Occipital lobe (tissue), 1 donor: ENCODE results near the gene CLDN14. TPM values are rescaled to one million over a fixed set of nuclear protein-coding genes. Genes with fewer than 3 reads are reported as not detected.

Source experiments
- total RNA-seq: library from RNA; depleted of rRNA; stranded (reverse); fragments of >200 nt; gene quantifications from one replicate; pipeline ENCODE4 v1.2.3, GENCODE V29; 2014

The CLDN14 gene
- total RNA-seq, 1 donor from 2014 or later: not detected

Other genes starting within 250 kb of the CLDN14 start
- gene MORC3, start 159.9 kb downstream of the CLDN14 start, total RNA-seq: 119 TPM
- 1.6 TPM for gene CHAF1B, start 94.7 kb downstream of the CLDN14 start, total RNA-seq
- not detected for gene SIM2, start 219.0 kb upstream of the CLDN14 start, total RNA-seq